K562 (cell line): ENCODE data around the gene PIK3CB. TPM values are rescaled to one million over a fixed set of nuclear protein-coding genes. Genes with fewer than 3 reads are reported as not detected.
A peak's percentile ranks its signal among the peaks of the same experiment; 100 is the strongest.

Experiments used
- MNT ChIP-seq, 2 experiments: fragments of 450-650 bp; conservative IDR thresholded peaks; 2 replicates each; pipeline ENCODE4 v1.6.1; 2017; ENCODE audit warnings: mild to moderate bottlenecking in 2 of 2, moderate library complexity in 2 of 2
- PYGO2 ChIP-seq: fragments of 450-650 bp; IDR thresholded peaks from 2 replicates; pipeline ENCODE4 v1.6.1; 2016; ENCODE audit warnings: mild to moderate bottlenecking, missing genetic modification characterization, moderate library complexity, missing compliant biosample characterization
- RFX5 ChIP-seq: IDR thresholded peaks from 2 replicates; pipeline ENCODE4 v1.6.1; 2011; ENCODE audit warnings: low read depth, mild to moderate bottlenecking, improper control_type of control experiment, low read length
- ZMIZ1 ChIP-seq, 2 experiments: fragments of 150-350 bp in 1 of 2; IDR thresholded peaks; 2 replicates each; pipeline ENCODE4 v1.6.1; 2012 to 2016; ENCODE audit warnings: low read depth in 2 of 2, low read length in 2 of 2, mild to moderate bottlenecking in 1 of 2, moderate library complexity in 1 of 2
- ZNF407 ChIP-seq: fragments of 450-650 bp; IDR thresholded peaks from 2 replicates; pipeline ENCODE4 v1.6.1; 2016; ENCODE audit warnings: low read depth
- polyA plus RNA-seq, 8 experiments: library from polyadenylated mRNA; depleted of rRNA in 4 of 8; stranded (reverse) in 5 of 8; unstranded in 3 of 8; fragments of >200 nt; fragmentation: Nextera tagmentation in 2 of 8; fragmentation: Illumina TruSeq in 1 of 8; extraction: Ambion mirVana in 2 of 8; extraction: Trizol in 1 of 8; gene quantifications; 2 replicates each; pipeline versions ENCODE4 v1.2.1 to v1.2.3, GENCODE V29; 2011 to 2014; ENCODE audit warnings: inconsistent platforms in 1 of 8, missing spikeins in 1 of 8
- total RNA-seq, 7 experiments: library from RNA; depleted of rRNA in 6 of 7; stranded (reverse); fragments of >200 nt in 6 of 7; fragmentation: Illumina TruSeq in 2 of 7; extraction: Trizol in 2 of 7; gene quantifications; 2 replicates each; pipeline versions ENCODE4 v1.2.1 to v1.2.3, GENCODE V29; 2011 to 2021; ENCODE audit warnings: low replicate concordance in 1 of 7

The PIK3CB gene
- total and polyA plus RNA-seq, 9 of the 15 experiments (the other 6 are each of a cell fraction or from before 2014, with no cell fraction given) = 15.3 to 62.6 (median 28.3) TPM

GRCh38 chr3:138875754-138876664, 41.3 kb upstream of the PIK3CB start (continued):
- TF ChIP-seq ZNF407 = no peak
- 0 out of 2 replicates have a peak, but pooled peaks have one; percentile 45 for TF ChIP-seq PYGO2 (tag)
- peak; percentile 51 to 81; a peak in 3 of 4 replicates for TF ChIP-seq MNT (conservative IDR thresholded peaks at IDR 0.05)
- peak in 1 of 2 experiments; percentile 95; a peak in 2 of 4 replicates for TF ChIP-seq ZMIZ1 (IDR thresholded peaks at IDR 0.05; ENCODE audit: low read depth in 2 of 2, low read length in 2 of 2)
- TF ChIP-seq RFX5 = no peak
